Fibroblast of the aortic adventitia (primary cell): ENCODE data around the gene CRTC3. TPM values are rescaled to one million over a fixed set of nuclear protein-coding genes. Genes with fewer than 3 reads are reported as not detected.
A peak's percentile ranks its signal among the peaks of the same experiment; 100 is the strongest.

Experiments used
- DNase-seq: peaks from one replicate; pipeline ENCODE4 v3.0.0-alpha.2; 2010; ENCODE audit warnings: low read depth
- H3K4me3 ChIP-seq: 2 replicates; pipeline ENCODE4 v1.5.1; 2011; ENCODE audit warnings: low read depth, mild to moderate bottlenecking, control low read depth, low read length, moderate library complexity
- total RNA-seq: library from RNA; depleted of rRNA; stranded (reverse); fragments of >200 nt; gene quantifications from 2 replicates; pipeline ENCODE4 v1.2.3, GENCODE V29; 2012; ENCODE audit warnings: low replicate concordance
- TF ChIP-seq, protein P1 (sequence below): IDR thresholded peaks from 2 replicates; pipeline ENCODE4 v1.5.1; 2011; ENCODE audit warnings: mild to moderate bottlenecking, low read length, control low read depth, inconsistent platforms; ENCODE audit not compliant: insufficient read depth

CRTC3 gene
- total RNA-seq, 1 donor: 15.7 TPM

DNA sequence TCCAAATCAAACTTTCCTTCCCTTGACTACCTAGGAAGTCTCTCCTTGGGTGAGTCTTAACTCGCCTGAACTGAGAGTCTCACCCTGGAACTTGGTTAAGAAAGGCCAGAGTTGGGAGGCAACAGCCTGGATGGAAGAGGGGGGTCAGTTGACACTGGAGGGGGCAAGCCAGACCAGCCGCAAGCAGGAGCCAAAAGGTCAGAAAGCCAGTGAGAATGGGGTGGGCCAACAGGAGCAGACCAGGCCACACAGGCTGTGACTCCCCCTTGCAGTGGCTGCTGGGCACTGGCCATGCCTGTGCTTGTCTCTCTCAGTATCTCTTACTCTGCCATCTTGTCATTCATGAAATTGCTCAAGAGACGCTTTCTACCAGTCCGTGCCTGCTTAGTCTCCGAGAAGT lies 32.9 kb downstream of the CRTC3 start:
- no peak for DNase-seq
- H3K4me3 ChIP-seq: no peak overlapping the region
- TF ChIP-seq, protein P1, sequence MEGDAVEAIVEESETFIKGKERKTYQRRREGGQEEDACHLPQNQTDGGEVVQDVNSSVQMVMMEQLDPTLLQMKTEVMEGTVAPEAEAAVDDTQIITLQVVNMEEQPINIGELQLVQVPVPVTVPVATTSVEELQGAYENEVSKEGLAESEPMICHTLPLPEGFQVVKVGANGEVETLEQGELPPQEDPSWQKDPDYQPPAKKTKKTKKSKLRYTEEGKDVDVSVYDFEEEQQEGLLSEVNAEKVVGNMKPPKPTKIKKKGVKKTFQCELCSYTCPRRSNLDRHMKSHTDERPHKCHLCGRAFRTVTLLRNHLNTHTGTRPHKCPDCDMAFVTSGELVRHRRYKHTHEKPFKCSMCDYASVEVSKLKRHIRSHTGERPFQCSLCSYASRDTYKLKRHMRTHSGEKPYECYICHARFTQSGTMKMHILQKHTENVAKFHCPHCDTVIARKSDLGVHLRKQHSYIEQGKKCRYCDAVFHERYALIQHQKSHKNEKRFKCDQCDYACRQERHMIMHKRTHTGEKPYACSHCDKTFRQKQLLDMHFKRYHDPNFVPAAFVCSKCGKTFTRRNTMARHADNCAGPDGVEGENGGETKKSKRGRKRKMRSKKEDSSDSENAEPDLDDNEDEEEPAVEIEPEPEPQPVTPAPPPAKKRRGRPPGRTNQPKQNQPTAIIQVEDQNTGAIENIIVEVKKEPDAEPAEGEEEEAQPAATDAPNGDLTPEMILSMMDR: no peak

DNA sequence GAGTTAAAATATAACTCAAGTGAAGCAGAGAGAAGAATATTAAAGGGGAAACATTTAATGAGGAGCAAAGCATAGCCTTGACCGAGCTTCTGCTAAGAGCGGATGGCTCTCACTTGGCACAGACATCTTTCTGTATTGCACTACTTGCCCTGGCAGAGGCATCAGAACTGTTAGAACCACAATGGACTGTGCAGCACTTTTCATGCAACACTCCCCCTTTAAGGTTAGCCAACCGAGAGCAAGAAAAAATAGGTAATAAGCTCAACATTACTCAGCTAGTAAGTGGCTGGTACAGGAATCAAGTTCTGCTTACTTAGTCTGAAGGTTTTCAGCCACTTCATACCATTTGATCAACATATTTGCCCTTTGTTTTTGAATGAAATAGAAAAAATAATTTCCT lies 33.7 kb downstream of the CRTC3 start:
- no peak for DNase-seq
- no peak overlapping the region for H3K4me3 ChIP-seq
- TF ChIP-seq, protein P1: no peak

GRCh38 chr15:90564051-90564450 lies 34.3 kb downstream of the CRTC3 start:
- DNase-seq: no peak
- H3K4me3 ChIP-seq: no peak overlapping the region
- TF ChIP-seq, protein P1: no peak

GRCh38 chr15:90564590-90564989 lies 34.9 kb downstream of the CRTC3 start:
- H3K4me3 ChIP-seq: no peak overlapping the region
- TF ChIP-seq, protein P1: no peak
- DNase-seq: no peak

DNA sequence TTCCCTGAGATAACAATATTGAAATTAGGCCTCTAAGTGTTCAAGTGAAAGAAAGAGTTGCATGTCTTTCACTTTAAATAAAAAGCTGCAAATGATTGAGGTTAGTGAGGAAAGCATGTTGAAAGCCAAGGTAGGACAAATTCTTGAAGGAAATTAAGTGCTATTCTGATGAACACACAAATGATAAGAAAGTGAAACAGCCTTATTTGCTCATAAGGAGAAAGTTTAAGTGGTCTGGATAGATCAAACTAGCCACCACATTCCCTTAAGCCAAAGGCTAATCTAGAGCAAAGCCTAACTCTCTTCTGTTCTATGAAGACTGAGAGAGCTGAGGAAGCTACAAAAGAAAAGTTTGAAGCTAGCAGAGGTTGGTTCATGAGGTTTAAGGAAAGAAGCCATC lies 36.1 kb downstream of the CRTC3 start:
- TF ChIP-seq, protein P1: no peak
- DNase-seq: no peak
- H3K4me3 ChIP-seq: no peak overlapping the region

- no peak for DNase-seq
- H3K4me3 ChIP-seq: no peak overlapping the region
- TF ChIP-seq, protein P1: no peak
Measured at GRCh38 chr15:90570643-90571042, 40.9 kb downstream of the CRTC3 start.

DNA sequence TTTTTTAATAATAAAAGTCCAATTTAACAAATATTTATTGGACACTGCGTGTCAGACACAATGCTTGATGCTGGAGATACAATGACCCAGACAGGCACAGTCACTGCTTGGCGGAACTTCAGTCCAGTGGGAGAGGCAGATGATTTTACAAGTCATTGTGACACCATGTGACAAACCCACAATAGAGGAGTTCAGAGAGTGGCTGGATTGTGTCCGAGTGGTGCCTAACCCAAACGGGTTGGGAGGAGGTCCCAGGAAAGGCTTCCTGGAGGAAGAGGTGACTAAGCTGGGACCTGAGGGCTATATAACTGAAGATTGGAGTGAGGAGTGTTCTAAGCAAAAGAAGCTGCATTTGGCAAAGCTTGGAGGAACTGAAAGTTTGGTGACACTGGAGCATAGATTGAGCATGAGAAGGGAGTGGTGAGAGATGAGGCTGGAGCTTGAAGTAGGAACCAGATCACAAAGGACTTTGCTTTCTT lies 41.4 kb downstream of the CRTC3 start:
- peak; percentile 25 for DNase-seq
- TF ChIP-seq, protein P1: no peak
- H3K4me3 ChIP-seq: no peak overlapping the region
